Peyer's patch (tissue), 4 donors: Measurements from ENCODE around the gene IFITM2.

Experiments used
- CTCF ChIP-seq, 6 experiments: fragments of 450-650 bp in 4 of 6; fragments of 200-600 bp in 2 of 6; sonication (generic) in 1 of 6; IDR thresholded peaks; one replicate each; pipeline ENCODE4 v1.5.1; 2017 to 2019; ENCODE audit warnings: antibody characterized with exemption in 6 of 6, mild to moderate bottlenecking in 3 of 6, moderate library complexity in 1 of 6
- POLR2A ChIP-seq, 2 donors: fragments of 450-650 bp; IDR thresholded peaks; one replicate each; pipeline ENCODE4 v1.5.1; 2017; ENCODE audit warnings: antibody characterized with exemption in 2 of 2, mild to moderate bottlenecking in 2 of 2, moderate library complexity in 2 of 2

DNA sequence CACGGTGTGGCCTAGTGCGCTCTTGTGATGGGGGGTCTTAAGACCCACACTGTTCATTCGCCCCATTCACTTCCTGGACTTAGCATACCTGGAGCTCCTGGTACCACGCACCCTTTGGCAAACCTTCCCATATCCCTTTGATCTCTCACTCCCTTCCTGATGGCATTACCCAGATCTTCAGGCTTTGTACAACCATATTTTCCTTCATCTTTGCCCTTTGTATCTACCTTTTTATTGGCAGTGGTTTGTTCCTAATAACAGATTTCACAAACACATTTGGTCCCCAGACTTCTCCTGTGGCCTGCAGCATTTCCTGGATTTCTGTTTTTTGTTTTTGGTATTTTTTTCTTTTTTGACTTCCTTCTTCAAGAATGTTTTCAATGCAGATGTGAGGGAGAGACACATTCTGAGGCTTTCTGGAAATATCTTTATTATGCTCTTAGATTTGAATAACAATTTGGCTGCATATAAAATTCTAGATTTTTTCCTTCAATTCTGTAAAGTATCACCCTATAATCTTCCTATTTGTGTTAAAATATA lies 29.1 kb downstream of the IFITM2 start:
- TF ChIP-seq CTCF (IDR thresholded peaks at IDR 0.05) (no peak), POLR2A (IDR thresholded peaks at IDR 0.05) (no peak)
